Activated naive CD8-positive, alpha-beta T cell (primary cell): ENCODE measurements around the gene CX3CL1.
"Not testable (repeated sequence)": the region's sequence is repeated elsewhere in the genome, so short reads cannot be mapped to it uniquely, and the experiment has no call there.

Experiments used
- H3K27ac Mint-ChIP-seq: one replicate; pipeline ENCODE4 v1.8.0; 2021; ENCODE audit warnings: mixed read lengths
- H3K27me3 Mint-ChIP-seq: one replicate; pipeline ENCODE4 v1.8.0; 2021; ENCODE audit warnings: mixed read lengths
- H3K36me3 Mint-ChIP-seq: one replicate; pipeline ENCODE4 v1.8.0; 2021; ENCODE audit warnings: mixed read lengths
- H3K4me1 Mint-ChIP-seq: one replicate; pipeline ENCODE4 v1.8.0; 2021; ENCODE audit warnings: low read depth, mixed read lengths
- H3K4me3 Mint-ChIP-seq: one replicate; pipeline ENCODE4 v1.8.0; 2021; ENCODE audit warnings: mild to moderate bottlenecking, mixed read lengths
- H3K9me3 Mint-ChIP-seq: one replicate; pipeline ENCODE4 v1.8.0; 2021; ENCODE audit warnings: low read depth, mixed read lengths

Gene CX3CL1

GRCh38 chr16:57384248-57385070 lies 12.2 kb downstream of the CX3CL1 start:
- H3K36me3 Mint-ChIP-seq = no peaks in the 10 kb centered on the region
- H3K9me3 Mint-ChIP-seq = no peaks in the 10 kb centered on the region
- peaks cover 4% of the 10 kb centered on the region for H3K4me1 Mint-ChIP-seq
- no peaks in the 10 kb centered on the region for H3K27me3 Mint-ChIP-seq
- H3K27ac Mint-ChIP-seq = no peak overlapping the region
- H3K4me3 Mint-ChIP-seq = no peak overlapping the region

GRCh38 chr16:57385083-57385482 lies 12.8 kb downstream of the CX3CL1 start:
- no peak overlapping the region for H3K4me3 Mint-ChIP-seq
- no peak overlapping the region for H3K27ac Mint-ChIP-seq
- H3K36me3 Mint-ChIP-seq = no peaks in the 10 kb centered on the region
- H3K4me1 Mint-ChIP-seq = peaks cover 4% of the 10 kb centered on the region
- no peaks in the 10 kb centered on the region for H3K9me3 Mint-ChIP-seq
- H3K27me3 Mint-ChIP-seq = no peaks in the 10 kb centered on the region

- no peak overlapping the region for H3K4me3 Mint-ChIP-seq
- H3K27ac Mint-ChIP-seq = peak overlapping the region; percentile 28
- H3K36me3 Mint-ChIP-seq = no peaks in the 10 kb centered on the region
- no peaks in the 10 kb centered on the region for H3K9me3 Mint-ChIP-seq
- H3K27me3 Mint-ChIP-seq = no peaks in the 10 kb centered on the region
- peaks cover 2% of the 10 kb centered on the region for H3K4me1 Mint-ChIP-seq
Measured at GRCh38 chr16:57386381-57386951, 14.2 kb downstream of the CX3CL1 start.

GRCh38 chr16:57387598-57388354 lies 15.5 kb downstream of the CX3CL1 start:
- Mint-ChIP-seq H3K4me3 (no peak overlapping the region), H3K27me3 (no peaks in the 10 kb centered on the region), H3K4me1 (peaks cover 2% of the 10 kb centered on the region), H3K27ac (no peak overlapping the region), H3K36me3 (no peaks in the 10 kb centered on the region), H3K9me3 (no peaks in the 10 kb centered on the region)

GRCh38 chr16:57388359-57389086 lies 16.2 kb downstream of the CX3CL1 start:
- Mint-ChIP-seq H3K27ac (no peak overlapping the region), H3K4me3 (no peak overlapping the region), H3K4me1 (peaks cover 2% of the 10 kb centered on the region), H3K36me3 (no peaks in the 10 kb centered on the region), H3K9me3 (no peaks in the 10 kb centered on the region), H3K27me3 (no peaks in the 10 kb centered on the region)

GRCh38 chr16:57389087-57389468 lies 16.8 kb downstream of the CX3CL1 start:
- H3K9me3 Mint-ChIP-seq = no peaks in the 10 kb centered on the region
- peaks cover 2% of the 10 kb centered on the region for H3K4me1 Mint-ChIP-seq
- H3K27me3 Mint-ChIP-seq = no peaks in the 10 kb centered on the region
- H3K4me3 Mint-ChIP-seq = no peak overlapping the region
- H3K27ac Mint-ChIP-seq = no peak overlapping the region
- no peaks in the 10 kb centered on the region for H3K36me3 Mint-ChIP-seq

- no peaks in the 10 kb centered on the region for H3K27me3 Mint-ChIP-seq
- no peak overlapping the region for H3K4me3 Mint-ChIP-seq
- H3K27ac Mint-ChIP-seq = no peak overlapping the region
- no peaks in the 10 kb centered on the region for H3K9me3 Mint-ChIP-seq
- no peaks in the 10 kb centered on the region for H3K36me3 Mint-ChIP-seq
- peaks cover 2% of the 10 kb centered on the region for H3K4me1 Mint-ChIP-seq
Measured at GRCh38 chr16:57390636-57391295, 18.5 kb downstream of the CX3CL1 start.

- no peaks in the 10 kb centered on the region for H3K9me3 Mint-ChIP-seq
- H3K27me3 Mint-ChIP-seq = no peaks in the 10 kb centered on the region
- peaks cover 2% of the 10 kb centered on the region for H3K4me1 Mint-ChIP-seq
- no peak overlapping the region for H3K4me3 Mint-ChIP-seq
- no peak overlapping the region for H3K27ac Mint-ChIP-seq
- H3K36me3 Mint-ChIP-seq = no peaks in the 10 kb centered on the region
Measured at GRCh38 chr16:57391300-57391699, 19.0 kb downstream of the CX3CL1 start.

GRCh38 chr16:57391708-57392107 lies 19.4 kb downstream of the CX3CL1 start:
- H3K27ac Mint-ChIP-seq = no peak overlapping the region
- no peaks in the 10 kb centered on the region for H3K4me1 Mint-ChIP-seq
- H3K36me3 Mint-ChIP-seq = no peaks in the 10 kb centered on the region
- no peaks in the 10 kb centered on the region for H3K27me3 Mint-ChIP-seq
- no peaks in the 10 kb centered on the region for H3K9me3 Mint-ChIP-seq
- no peak overlapping the region for H3K4me3 Mint-ChIP-seq

- Mint-ChIP-seq H3K27ac (no peak overlapping the region), H3K27me3 (no peaks in the 10 kb centered on the region), H3K4me3 (no peak overlapping the region), H3K4me1 (no peaks in the 10 kb centered on the region), H3K36me3 (no peaks in the 10 kb centered on the region), H3K9me3 (no peaks in the 10 kb centered on the region)
Measured at GRCh38 chr16:57392694-57393093, 20.4 kb downstream of the CX3CL1 start.

GRCh38 chr16:57394444-57394843 lies 22.2 kb downstream of the CX3CL1 start:
- Mint-ChIP-seq H3K36me3 (no peaks in the 10 kb centered on the region), H3K27ac (no peak overlapping the region), H3K9me3 (no peaks in the 10 kb centered on the region), H3K4me1 (no peaks in the 10 kb centered on the region), H3K27me3 (no peaks in the 10 kb centered on the region), H3K4me3 (no peak overlapping the region)

- Mint-ChIP-seq H3K27me3 (no peaks in the 10 kb centered on the region), H3K4me1 (no peaks in the 10 kb centered on the region), H3K27ac (no peak overlapping the region), H3K9me3 (no peaks in the 10 kb centered on the region), H3K36me3 (no peaks in the 10 kb centered on the region), H3K4me3 (no peak overlapping the region)
Measured at GRCh38 chr16:57395026-57395425, 22.7 kb downstream of the CX3CL1 start.

GRCh38 chr16:57396786-57397185 lies 24.5 kb downstream of the CX3CL1 start:
- no peaks in the 10 kb centered on the region for H3K4me1 Mint-ChIP-seq
- H3K4me3 Mint-ChIP-seq = no peak overlapping the region
- H3K36me3 Mint-ChIP-seq = no peaks in the 10 kb centered on the region
- H3K27me3 Mint-ChIP-seq = no peaks in the 10 kb centered on the region
- H3K9me3 Mint-ChIP-seq = no peaks in the 10 kb centered on the region
- no peak overlapping the region for H3K27ac Mint-ChIP-seq

GRCh38 chr16:57397493-57397892 lies 25.2 kb downstream of the CX3CL1 start:
- H3K36me3 Mint-ChIP-seq, H3K27me3 Mint-ChIP-seq, H3K9me3 Mint-ChIP-seq, H3K4me3 Mint-ChIP-seq, H3K4me1 Mint-ChIP-seq, H3K27ac Mint-ChIP-seq: not testable (repeated sequence)
